Natural killer cell treated with Interleukin-12 subunit alpha and Interleukin-12 subunit beta and Interleukin-15 and Interleukin-18, amount 100 ng/mL, for 72 hours (primary cell): ENCODE results near the gene NELFE. TPM values are rescaled to one million over a fixed set of nuclear protein-coding genes. Genes with fewer than 3 reads are reported as not detected.
A peak's percentile ranks its signal among the peaks of the same experiment; 100 is the strongest.
"Not testable (repeated sequence)": the region's sequence is repeated elsewhere in the genome, so short reads cannot be mapped to it uniquely, and the experiment has no call there.

Experiments
- ATAC-seq, 2 donors: fragments of 150-1000 bp; cut with Tn5 transposase in 1 of 2; sonication (Bioruptor Pico), chemical (Tn5 transposase) in 1 of 2; 2 replicates each; pipeline ENCODE4 v1.10.0; 2021
- DNase-seq: peaks from one replicate; pipeline ENCODE4 v3.0.0; 2022; ENCODE audit warnings: low spot score
- H3K27ac Mint-ChIP-seq, 2 donors: 1 replicate in 1 of 2; 2 replicates in 1 of 2; pipeline ENCODE4 v1.8.0; 2022; ENCODE audit warnings: mixed read lengths in 2 of 2, mild to moderate bottlenecking in 1 of 2, moderate library complexity in 1 of 2
- H3K27me3 Mint-ChIP-seq, 2 donors: 1 replicate in 1 of 2; 2 replicates in 1 of 2; pipeline ENCODE4 v1.8.0; 2022; ENCODE audit warnings: mixed read lengths in 2 of 2
- H3K36me3 Mint-ChIP-seq: one replicate; pipeline ENCODE4 v1.8.0; 2022; ENCODE audit warnings: mixed read lengths
- H3K4me1 Mint-ChIP-seq, 2 donors: 1 replicate in 1 of 2; 2 replicates in 1 of 2; pipeline ENCODE4 v1.8.0; 2022; ENCODE audit warnings: low read depth in 2 of 2, mixed read lengths in 2 of 2, mild to moderate bottlenecking in 1 of 2
- H3K4me3 Mint-ChIP-seq: one replicate; pipeline ENCODE4 v1.8.0; 2022; ENCODE audit warnings: mixed read lengths
- H3K9me3 Mint-ChIP-seq: 2 replicates; pipeline ENCODE4 v1.8.0; 2022; ENCODE audit warnings: mixed read lengths
- total RNA-seq, 2 donors: library from RNA; stranded (reverse); gene quantifications; one replicate each; pipeline ENCODE4 v1.2.3, GENCODE V29; 2022

The NELFE gene
- total RNA-seq, 2 donors from 2014 or later: 61.5 to 78.0 TPM

DNA sequence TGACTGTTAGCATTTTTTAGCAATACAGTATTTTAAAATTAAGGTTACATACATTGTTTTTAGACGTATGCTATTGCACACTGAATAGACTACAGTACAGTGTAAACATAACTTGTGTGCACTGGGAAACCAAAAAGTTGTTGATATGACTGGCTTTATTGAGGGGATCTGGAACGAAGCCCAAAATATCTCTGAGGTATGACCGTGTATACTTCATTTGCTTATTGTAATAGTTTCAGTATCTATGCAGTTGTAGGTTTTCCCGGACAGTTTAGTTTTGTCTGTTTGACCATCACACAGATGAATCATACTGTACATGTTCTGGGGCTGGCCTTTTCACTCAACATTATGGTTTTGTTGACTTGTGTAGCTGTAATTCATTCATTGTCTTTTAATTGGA lies 50.0 kb downstream of the NELFE start:
- peaks cover 0 to 7% of the 10 kb centered on the region in 2 donors for H3K27me3 Mint-ChIP-seq
- no peaks in the 10 kb centered on the region for H3K9me3 Mint-ChIP-seq
- peak in 1 of 2 donors; percentile 75 for ATAC-seq
- no peak overlapping the region for H3K27ac Mint-ChIP-seq
- H3K4me1 Mint-ChIP-seq: peaks cover 0 to 6% of the 10 kb centered on the region in 2 donors
- no peak for DNase-seq
- no peak overlapping the region for H3K4me3 Mint-ChIP-seq
- H3K36me3 Mint-ChIP-seq: no peaks in the 10 kb centered on the region

DNA sequence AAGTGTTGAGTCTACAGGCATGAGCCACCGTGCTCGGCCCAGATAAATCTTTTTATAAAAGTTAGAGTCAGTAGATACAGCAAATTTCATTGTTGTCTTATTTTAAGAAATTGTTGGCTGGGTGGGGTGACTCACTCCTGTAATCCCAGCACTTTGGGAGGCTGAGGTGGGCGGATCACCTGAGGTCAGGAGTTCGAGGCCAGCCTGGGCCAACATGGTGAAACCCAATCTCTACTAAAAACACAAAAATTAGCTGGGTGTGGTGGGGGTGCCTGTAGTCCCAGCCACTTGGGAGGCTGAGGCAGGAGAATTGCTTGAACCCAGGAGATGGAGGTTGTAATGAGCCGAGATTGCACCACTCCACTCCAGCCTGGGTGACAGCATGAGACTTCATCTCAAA lies 50.5 kb downstream of the NELFE start:
- not testable (repeated sequence) for H3K27me3 Mint-ChIP-seq, H3K27ac Mint-ChIP-seq, H3K4me3 Mint-ChIP-seq

DNA sequence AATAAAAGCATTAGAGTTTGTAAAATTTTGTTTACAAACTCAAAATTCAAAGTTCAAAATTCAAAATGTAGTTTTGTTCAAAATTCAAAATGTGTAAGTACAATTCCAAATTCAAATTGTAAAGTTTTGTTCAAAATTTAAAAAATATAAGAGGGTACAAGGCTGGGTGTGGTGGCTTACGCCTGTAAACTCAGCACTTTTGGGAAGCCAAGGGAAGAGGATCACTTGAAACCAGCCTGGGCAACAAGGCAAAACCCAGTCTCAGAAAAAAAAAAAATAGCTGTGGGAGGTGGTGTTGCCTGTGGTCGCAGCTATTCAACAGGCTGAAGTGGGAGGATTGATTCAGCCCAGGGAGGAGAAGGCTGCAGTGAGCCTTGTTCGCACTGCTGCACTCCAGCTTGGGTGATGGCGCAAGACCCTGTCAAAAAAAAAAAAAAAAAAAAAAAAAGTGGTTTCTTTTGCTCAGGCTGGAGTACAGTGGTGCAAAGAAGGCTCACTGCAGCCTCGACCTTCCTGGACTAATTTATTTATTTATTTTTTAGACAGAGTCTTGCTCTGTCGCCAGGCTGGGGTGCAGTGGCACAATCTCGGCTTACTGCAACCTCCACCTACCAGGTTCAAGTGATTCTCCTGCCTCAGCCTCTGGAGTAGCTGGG lies 51.5 kb downstream of the NELFE start:
- H3K9me3 Mint-ChIP-seq: no peaks in the 10 kb centered on the region
- H3K27me3 Mint-ChIP-seq: peaks cover 0 to 5% of the 10 kb centered on the region in 2 donors
- peaks cover 8 to 16% of the 10 kb centered on the region in 2 donors for H3K4me1 Mint-ChIP-seq
- H3K4me3 Mint-ChIP-seq: no peak overlapping the region
- no peak overlapping the region for H3K27ac Mint-ChIP-seq
- H3K36me3 Mint-ChIP-seq: no peaks in the 10 kb centered on the region
- DNase-seq (peak; percentile 69), ATAC-seq (peak; percentile 81 to 96)

More for the DNA sequence above, 50.5 kb downstream of the NELFE start:
- H3K36me3 Mint-ChIP-seq, H3K9me3 Mint-ChIP-seq, DNase-seq, ATAC-seq, H3K4me1 Mint-ChIP-seq: not testable (repeated sequence)

DNA sequence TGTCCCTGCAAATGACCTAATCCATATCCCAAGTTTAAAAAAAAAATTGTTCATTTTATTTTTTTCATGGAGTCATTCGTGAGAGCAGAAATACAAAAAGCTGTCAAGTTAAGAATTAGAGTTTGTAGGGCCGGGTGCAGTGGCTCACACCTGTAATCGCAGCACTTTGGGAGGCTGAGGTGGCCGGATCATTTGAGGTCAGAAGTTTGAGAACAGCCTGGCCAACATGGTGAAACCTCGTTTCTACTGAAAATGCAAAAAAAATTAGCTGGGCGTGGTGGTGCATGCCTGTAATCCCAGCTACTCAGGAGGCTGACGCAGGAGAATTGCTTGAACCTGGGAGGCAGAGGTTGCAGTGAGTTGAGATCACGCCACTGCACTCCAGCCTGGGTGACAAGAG lies 52.0 kb downstream of the NELFE start:
- not testable (repeated sequence) for H3K4me3 Mint-ChIP-seq, ATAC-seq, H3K9me3 Mint-ChIP-seq, H3K36me3 Mint-ChIP-seq, DNase-seq, H3K27me3 Mint-ChIP-seq, H3K27ac Mint-ChIP-seq
- peaks cover 10 to 17% of the 10 kb centered on the region in 2 donors for H3K4me1 Mint-ChIP-seq

DNA sequence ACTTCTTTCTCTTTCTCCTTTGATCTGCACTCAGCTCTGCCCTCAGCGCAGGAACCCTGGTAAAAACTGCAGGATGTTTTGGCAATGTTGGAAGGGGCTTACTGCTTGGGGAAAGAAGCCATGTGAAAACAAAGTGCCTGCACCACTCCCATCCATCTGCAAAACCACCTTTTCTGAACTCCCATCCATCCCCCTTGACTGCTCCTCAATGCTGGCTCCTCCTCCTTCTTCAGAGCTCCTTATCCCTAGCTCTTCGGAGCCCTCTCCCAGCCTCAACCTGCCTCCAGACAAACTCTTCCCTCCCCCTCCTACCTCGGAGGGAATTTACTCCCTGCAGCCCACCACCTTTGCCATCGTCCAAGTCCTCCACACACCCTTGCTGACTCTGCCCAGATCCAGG lies 52.6 kb downstream of the NELFE start:
- Mint-ChIP-seq H3K27me3 (peaks cover 0 to 4% of the 10 kb centered on the region in 2 donors), H3K4me1 (peaks cover 10 to 17% of the 10 kb centered on the region in 2 donors), H3K9me3 (no peaks in the 10 kb centered on the region), H3K36me3 (no peaks in the 10 kb centered on the region), H3K4me3 (no peak overlapping the region), H3K27ac (peak overlapping the region in 1 of 2 donors; percentile 30)
- ATAC-seq (no peak), DNase-seq (no peak)

DNA sequence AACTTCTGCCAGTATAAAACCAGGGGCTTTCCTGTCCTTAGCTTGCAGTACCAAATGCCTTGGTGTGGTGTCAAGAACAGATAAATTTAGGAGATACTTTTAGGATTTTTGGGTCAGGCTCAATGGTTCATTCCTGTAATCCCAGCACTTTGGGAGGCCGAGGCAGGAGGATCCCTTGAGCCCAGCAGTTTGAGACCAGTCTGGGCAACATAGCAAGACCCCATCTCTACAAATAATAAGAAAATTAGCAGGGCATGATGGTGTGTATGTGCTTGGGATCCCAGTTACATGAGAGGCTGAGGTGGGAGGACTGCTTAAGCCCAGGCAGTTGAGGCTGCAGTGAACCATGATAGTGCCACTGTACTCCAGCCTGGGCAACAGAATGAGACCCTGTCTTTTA lies 53.7 kb downstream of the NELFE start:
- H3K4me3 Mint-ChIP-seq: no peak overlapping the region

DNA sequence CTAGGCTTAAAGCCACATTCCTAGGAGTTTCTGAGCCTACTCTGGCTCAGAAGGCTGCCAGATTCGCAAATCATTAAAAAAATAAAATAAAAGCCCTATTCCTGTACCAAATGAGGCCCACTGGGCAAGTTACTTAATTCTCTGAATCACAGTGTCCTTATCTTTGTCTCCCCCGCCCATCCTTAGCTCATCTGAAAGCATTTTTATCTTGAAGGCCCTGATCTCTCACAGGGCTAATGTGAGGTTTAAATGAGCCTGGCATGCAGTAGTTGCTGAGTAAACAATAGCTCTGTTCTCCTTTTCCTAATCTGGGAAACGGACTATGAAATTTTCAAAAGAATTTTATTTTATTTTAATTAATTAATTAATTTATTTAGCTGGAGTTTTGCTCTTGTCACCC lies 54.8 kb downstream of the NELFE start:
- Mint-ChIP-seq H3K9me3 (no peaks in the 10 kb centered on the region), H3K4me1 (peaks cover 20 to 26% of the 10 kb centered on the region in 2 donors), H3K27me3 (peaks cover 0 to 4% of the 10 kb centered on the region in 2 donors), H3K36me3 (no peaks in the 10 kb centered on the region), H3K27ac (peak overlapping the region in 1 of 2 donors; percentile 46), H3K4me3 (no peak overlapping the region)
- ATAC-seq: no peak
- no peak for DNase-seq

More for the DNA sequence above, 53.7 kb downstream of the NELFE start:
- peaks cover 10 to 17% of the 10 kb centered on the region in 2 donors for H3K4me1 Mint-ChIP-seq
- H3K27me3 Mint-ChIP-seq: peaks cover 0 to 4% of the 10 kb centered on the region in 2 donors
- H3K9me3 Mint-ChIP-seq: no peaks in the 10 kb centered on the region
- ATAC-seq (no peak), DNase-seq (no peak)
- no peak overlapping the region for H3K27ac Mint-ChIP-seq
- H3K36me3 Mint-ChIP-seq: no peaks in the 10 kb centered on the region

Other genes with a start within 250 kb of the NELFE start
- gene LY6G6D, start 243.6 kb downstream of the NELFE start, total RNA-seq: not detected
- not detected for gene LY6G6C, start 237.2 kb downstream of the NELFE start, total RNA-seq
- under 1 TPM in 1 of 2 donors, not detected in 1; 0.21 TPM for gene MPIG6B, start 235.6 kb downstream of the NELFE start, total RNA-seq
- gene DDAH2, start 229.7 kb downstream of the NELFE start, total RNA-seq: 10 to 100 TPM; 18.8 to 24.4 TPM
- 100 to 1,000 TPM; 468 to 581 TPM for gene CLIC1, start 222.4 kb downstream of the NELFE start, total RNA-seq
- gene MSH5, start 219.0 kb downstream of the NELFE start, total RNA-seq: 100 to 1,000 TPM in 1 of 2 donors, 10 to 100 TPM in 1; 36.2 to 154 TPM
- gene SAPCD1, start 196.3 kb downstream of the NELFE start, total RNA-seq: 10 to 100 TPM in 1 of 2 donors, 1 to 10 TPM in 1; 9.2 to 25.2 TPM
- 1 to 10 TPM; 1.4 to 2.1 TPM for gene VWA7, start 181.6 kb downstream of the NELFE start, total RNA-seq
- 100 to 1,000 TPM in 1 of 2 donors, 10 to 100 TPM in 1; 90.7 to 226 TPM for gene VARS1, start 163.2 kb downstream of the NELFE start, total RNA-seq
- gene LSM2, start 152.0 kb downstream of the NELFE start, total RNA-seq: 100 to 1,000 TPM in 1 of 2 donors, 10 to 100 TPM in 1; 94.6 to 113 TPM
- gene HSPA1L, start 143.7 kb downstream of the NELFE start, total RNA-seq: 1 to 10 TPM; 1.7 to 4.1 TPM
- gene HSPA1A, start 143.4 kb downstream of the NELFE start, total RNA-seq: 100 to 1,000 TPM; 160 to 262 TPM
- gene HSPA1B, start 131.2 kb downstream of the NELFE start, total RNA-seq: 100 to 1,000 TPM; 107 to 113 TPM
- gene NEU1, start 96.2 kb downstream of the NELFE start, total RNA-seq: 10 to 100 TPM; 37.2 to 46.6 TPM
- not detected for gene SLC44A4, start 80.0 kb downstream of the NELFE start, total RNA-seq
- gene EHMT2, start 61.3 kb downstream of the NELFE start, total RNA-seq: 10 to 100 TPM; 34.4 to 69.1 TPM
- gene ZBTB12, start 56.9 kb downstream of the NELFE start, total RNA-seq: 1 to 10 TPM; 1.4 to 2.9 TPM
- gene C2, start 31.3 kb downstream of the NELFE start, total RNA-seq: under 1 TPM in 1 of 2 donors, not detected in 1; 0.92 TPM
- gene CFB, start 12.9 kb downstream of the NELFE start, total RNA-seq: under 1 TPM; 0.33 to 0.40 TPM
- gene SKIC2, start 204 bp upstream of the NELFE start, total RNA-seq: 100 to 1,000 TPM; 103 to 164 TPM
- 10 to 100 TPM; 11.4 to 27.5 TPM for gene DXO, start 13.2 kb upstream of the NELFE start, total RNA-seq
- gene C4A, start 23.1 kb upstream of the NELFE start, total RNA-seq: 10 to 100 TPM in 1 of 2 donors, 1 to 10 TPM in 1; 4.4 to 13.3 TPM
- gene C4B, start 55.8 kb upstream of the NELFE start, total RNA-seq: 1 to 10 TPM; 3.4 to 5.0 TPM
- gene CYP21A2, start 79.4 kb upstream of the NELFE start, total RNA-seq: 1 to 10 TPM in 1 of 2 donors, not detected in 1; 1.3 TPM
- gene TNXB, start 150.4 kb upstream of the NELFE start, total RNA-seq: 1 to 10 TPM; 3.8 to 6.7 TPM
- gene ATF6B, start 169.3 kb upstream of the NELFE start, total RNA-seq: 100 to 1,000 TPM; 125 to 132 TPM
- gene FKBPL, start 171.3 kb upstream of the NELFE start, total RNA-seq: 1 to 10 TPM; 5.5 to 6.0 TPM
- gene PRRT1, start 193.0 kb upstream of the NELFE start, total RNA-seq: under 1 TPM; 0.17 to 0.33 TPM
- gene PPT2, start 195.2 kb upstream of the NELFE start, total RNA-seq: 10 to 100 TPM; 10.8 to 32.3 TPM
- gene EGFL8, start 205.6 kb upstream of the NELFE start, total RNA-seq: 10 to 100 TPM in 1 of 2 donors, 1 to 10 TPM in 1; 8.3 to 15.0 TPM
- gene AGPAT1, start 217.1 kb upstream of the NELFE start, total RNA-seq: 10 to 100 TPM; 39.2 to 43.0 TPM
- gene RNF5, start 219.4 kb upstream of the NELFE start, total RNA-seq: 10 to 100 TPM; 41.0 to 53.3 TPM
- gene AGER, start 225.3 kb upstream of the NELFE start, total RNA-seq: 10 to 100 TPM; 15.0 to 29.7 TPM
- 10 to 100 TPM; 64.1 to 89.4 TPM for gene PBX2, start 231.2 kb upstream of the NELFE start, total RNA-seq
- 100 to 1,000 TPM; 131 to 143 TPM for gene GPSM3, start 233.7 kb upstream of the NELFE start, total RNA-seq